IMR-90 (cell line): ENCODE measurements around the gene NCR2.

Experiments used
- CEBPB ChIP-seq: IDR thresholded peaks from 2 replicates; pipeline ENCODE4 v1.6.1; 2012; ENCODE audit warnings: low read depth, low read length, improper control_type of control experiment
- CHD1 ChIP-seq: IDR thresholded peaks from 2 replicates; pipeline ENCODE4 v1.6.1; 2012; ENCODE audit warnings: low read depth, low read length, improper control_type of control experiment
- MAFK ChIP-seq: IDR thresholded peaks from 2 replicates; pipeline ENCODE4 v1.6.1; 2012; ENCODE audit warnings: low read depth, low read length, improper control_type of control experiment
- MAZ ChIP-seq: IDR thresholded peaks from 2 replicates; pipeline ENCODE4 v1.6.1; 2012; ENCODE audit warnings: low read depth, mild to moderate bottlenecking, low read length, improper control_type of control experiment, moderate library complexity, borderline replicate concordance
- POLR2A ChIP-seq: IDR thresholded peaks from 2 replicates; pipeline ENCODE4 v1.6.1; 2012; ENCODE audit warnings: mild to moderate bottlenecking, low read depth, low read length
- RAD21 ChIP-seq: IDR thresholded peaks from 2 replicates; pipeline ENCODE4 v1.6.1; 2012; ENCODE audit warnings: low read length, improper control_type of control experiment
- RCOR1 ChIP-seq: IDR thresholded peaks from 2 replicates; pipeline ENCODE4 v1.6.1; 2012; ENCODE audit warnings: mild to moderate bottlenecking, low read length, improper control_type of control experiment; ENCODE audit not compliant: insufficient replicate concordance
- RFX5 ChIP-seq: IDR thresholded peaks from 2 replicates; pipeline ENCODE4 v1.8.0; 2012; ENCODE audit warnings: low read depth, mild to moderate bottlenecking, low read length, moderate library complexity
- SMC3 ChIP-seq: fragments of 150-350 bp; IDR thresholded peaks from 2 replicates; pipeline ENCODE4 v1.6.1; 2016; ENCODE audit warnings: low read depth, mild to moderate bottlenecking, antibody characterized with exemption, low read length, moderate library complexity
- TF ChIP-seq, protein P1 (sequence below): conservative IDR thresholded peaks from 2 replicates; pipeline ENCODE4 v1.5.1; 2012; ENCODE audit warnings: mild to moderate bottlenecking, low read depth, low read length, improper control_type of control experiment
- TF ChIP-seq, protein P2 (sequence below): fragments of 150-350 bp; IDR thresholded peaks from 2 replicates; pipeline ENCODE4 v1.6.1; 2016; ENCODE audit warnings: low read depth, mild to moderate bottlenecking, low read length, moderate library complexity, borderline replicate concordance
- TF ChIP-seq, protein P3 (sequence below): fragments of 150-350 bp; IDR thresholded peaks from 2 replicates; pipeline ENCODE4 v1.6.1; 2017; ENCODE audit warnings: mild to moderate bottlenecking, antibody characterized with exemption, low read length, low read depth

DNA sequence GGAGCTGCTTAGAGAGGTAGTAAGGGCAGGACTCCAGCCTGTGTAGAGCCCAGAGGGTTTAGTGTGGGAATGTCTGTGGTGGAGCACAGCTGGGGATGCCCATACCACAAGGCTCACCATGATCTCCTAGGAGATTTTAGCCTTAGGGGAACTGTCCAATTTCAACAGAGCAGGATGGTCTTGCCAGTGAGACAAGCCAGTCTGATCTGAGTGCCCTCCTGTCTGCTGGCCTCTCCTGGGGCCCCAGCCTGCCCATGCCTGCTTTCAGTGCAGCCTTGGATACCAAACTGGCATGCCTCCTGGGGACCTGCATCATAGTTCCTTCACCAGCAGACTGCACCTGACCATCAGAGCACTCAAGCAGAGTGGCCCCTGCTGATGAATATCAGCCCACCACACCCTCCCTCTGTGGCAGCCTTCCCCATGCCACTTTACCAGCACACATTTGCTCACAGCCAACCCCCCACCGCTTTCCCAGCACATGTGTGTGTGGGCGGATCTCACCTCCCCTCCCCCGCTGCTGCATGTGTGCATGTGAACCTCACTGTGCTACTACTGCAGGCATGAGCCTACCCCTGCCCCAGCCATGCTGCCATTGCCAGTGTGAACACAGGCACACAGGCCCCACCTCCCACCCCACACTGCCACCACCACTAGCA is 41.1 kb upstream of the NCR2 start:
- TF ChIP-seq, protein P1, sequence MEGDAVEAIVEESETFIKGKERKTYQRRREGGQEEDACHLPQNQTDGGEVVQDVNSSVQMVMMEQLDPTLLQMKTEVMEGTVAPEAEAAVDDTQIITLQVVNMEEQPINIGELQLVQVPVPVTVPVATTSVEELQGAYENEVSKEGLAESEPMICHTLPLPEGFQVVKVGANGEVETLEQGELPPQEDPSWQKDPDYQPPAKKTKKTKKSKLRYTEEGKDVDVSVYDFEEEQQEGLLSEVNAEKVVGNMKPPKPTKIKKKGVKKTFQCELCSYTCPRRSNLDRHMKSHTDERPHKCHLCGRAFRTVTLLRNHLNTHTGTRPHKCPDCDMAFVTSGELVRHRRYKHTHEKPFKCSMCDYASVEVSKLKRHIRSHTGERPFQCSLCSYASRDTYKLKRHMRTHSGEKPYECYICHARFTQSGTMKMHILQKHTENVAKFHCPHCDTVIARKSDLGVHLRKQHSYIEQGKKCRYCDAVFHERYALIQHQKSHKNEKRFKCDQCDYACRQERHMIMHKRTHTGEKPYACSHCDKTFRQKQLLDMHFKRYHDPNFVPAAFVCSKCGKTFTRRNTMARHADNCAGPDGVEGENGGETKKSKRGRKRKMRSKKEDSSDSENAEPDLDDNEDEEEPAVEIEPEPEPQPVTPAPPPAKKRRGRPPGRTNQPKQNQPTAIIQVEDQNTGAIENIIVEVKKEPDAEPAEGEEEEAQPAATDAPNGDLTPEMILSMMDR, result no peak
- TF ChIP-seq RAD21, result no peak
- no peak for TF ChIP-seq MAZ
- TF ChIP-seq, protein P2, sequence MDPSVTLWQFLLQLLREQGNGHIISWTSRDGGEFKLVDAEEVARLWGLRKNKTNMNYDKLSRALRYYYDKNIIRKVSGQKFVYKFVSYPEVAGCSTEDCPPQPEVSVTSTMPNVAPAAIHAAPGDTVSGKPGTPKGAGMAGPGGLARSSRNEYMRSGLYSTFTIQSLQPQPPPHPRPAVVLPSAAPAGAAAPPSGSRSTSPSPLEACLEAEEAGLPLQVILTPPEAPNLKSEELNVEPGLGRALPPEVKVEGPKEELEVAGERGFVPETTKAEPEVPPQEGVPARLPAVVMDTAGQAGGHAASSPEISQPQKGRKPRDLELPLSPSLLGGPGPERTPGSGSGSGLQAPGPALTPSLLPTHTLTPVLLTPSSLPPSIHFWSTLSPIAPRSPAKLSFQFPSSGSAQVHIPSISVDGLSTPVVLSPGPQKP, result no peak
- TF ChIP-seq, protein P3, sequence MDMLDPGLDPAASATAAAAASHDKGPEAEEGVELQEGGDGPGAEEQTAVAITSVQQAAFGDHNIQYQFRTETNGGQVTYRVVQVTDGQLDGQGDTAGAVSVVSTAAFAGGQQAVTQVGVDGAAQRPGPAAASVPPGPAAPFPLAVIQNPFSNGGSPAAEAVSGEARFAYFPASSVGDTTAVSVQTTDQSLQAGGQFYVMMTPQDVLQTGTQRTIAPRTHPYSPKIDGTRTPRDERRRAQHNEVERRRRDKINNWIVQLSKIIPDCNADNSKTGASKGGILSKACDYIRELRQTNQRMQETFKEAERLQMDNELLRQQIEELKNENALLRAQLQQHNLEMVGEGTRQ, result no peak
- TF ChIP-seq POLR2A, result no peak
- no peak for TF ChIP-seq SMC3
- TF ChIP-seq CHD1, result no peak
- no peak for TF ChIP-seq CEBPB
- no peak for TF ChIP-seq MAFK
- TF ChIP-seq RFX5, result no peak
- no peak for TF ChIP-seq RCOR1
